Liver (tissue), 2 donors: ENCODE measurements around the gene EHD4.

ENCODE experiments used
- CTCF ChIP-seq: fragments of 150-350 bp; IDR thresholded peaks from 2 replicates; pipeline ENCODE4 v1.5.1; 2017; ENCODE audit warnings: improper control_type of control experiment, low read depth, low read length; ENCODE audit not compliant: missing input control
- YY1 ChIP-seq: IDR thresholded peaks from 2 replicates; pipeline ENCODE4 v1.6.1; 2016; ENCODE audit warnings: antibody characterized with exemption, mild to moderate bottlenecking
- donor health status: healthy.

DNA sequence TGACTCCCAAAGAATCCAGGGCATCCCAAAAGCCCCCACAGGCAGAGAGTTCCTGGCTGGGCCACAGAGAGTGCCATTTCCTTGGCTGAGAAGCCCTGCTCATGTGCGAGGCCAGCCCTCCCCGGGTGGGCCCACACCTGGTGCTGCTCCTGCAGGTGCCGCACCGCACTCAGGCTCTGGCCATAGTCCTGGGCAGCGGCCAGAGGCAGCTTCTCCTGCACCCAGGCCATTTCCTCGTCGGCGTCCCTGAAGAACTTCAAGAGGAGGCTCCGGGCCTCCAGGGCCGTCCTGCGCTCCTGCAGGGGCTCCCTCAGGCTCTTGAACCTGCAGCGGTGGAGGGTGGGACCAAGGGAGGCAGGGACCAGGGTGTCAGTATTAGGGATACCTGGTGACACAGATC is 115.6 kb downstream of the EHD4 start:
- TF ChIP-seq YY1: no peak
- TF ChIP-seq CTCF: no peak
